ENCODE results near the gene CCDC167. TPM values are rescaled to one million over a fixed set of nuclear protein-coding genes. Genes with fewer than 3 reads are reported as not detected.

CCDC167 gene
- total RNA-seq, 1 donor from 2014 or later: 58.4 TPM

DNA sequence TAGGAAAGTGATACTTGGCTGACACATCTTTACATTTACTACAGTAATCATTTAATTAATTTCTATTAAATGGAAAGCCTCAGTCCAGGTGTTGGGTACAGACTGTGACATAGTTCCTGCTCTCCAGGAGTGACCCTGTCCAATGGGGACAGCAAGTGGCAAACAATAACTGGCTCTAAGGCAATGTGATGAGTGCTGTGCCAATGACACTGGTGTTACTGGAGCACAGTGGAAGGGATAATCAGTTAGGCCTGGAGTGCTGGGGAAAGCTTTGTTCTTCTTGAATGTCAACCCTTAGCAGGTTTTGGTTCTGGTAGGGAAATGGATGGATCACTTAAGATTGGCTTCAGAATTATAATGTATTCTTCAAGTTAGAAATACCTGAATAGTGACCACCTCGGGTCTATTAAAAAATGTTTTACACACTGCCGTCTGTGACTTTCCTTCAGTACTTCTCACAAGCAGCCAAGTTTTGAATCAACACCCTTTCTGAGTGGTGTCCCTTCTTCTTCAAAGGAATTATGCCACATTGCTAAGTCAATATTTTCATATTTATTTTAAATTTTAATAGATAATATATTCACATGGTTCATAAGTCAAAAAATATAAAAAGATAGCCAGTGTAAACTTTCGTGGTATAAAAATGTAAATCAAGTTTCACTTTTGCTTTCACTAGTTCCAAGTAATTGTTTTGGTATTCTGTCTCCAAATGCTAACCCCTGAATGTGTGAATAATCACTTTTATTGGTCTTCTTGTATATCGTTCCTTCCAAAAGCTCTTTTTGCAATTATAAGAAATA is 57.1 kb downstream of the CCDC167 start:
- Mint-ChIP-seq H3K27me3 (ENCODE audit: unreplicated experiment) (peaks cover 1% of the 10 kb centered on the region), H3K4me1 (ENCODE audit: low read depth, unreplicated experiment) (no peaks in the 10 kb centered on the region), H3K4me3 (ENCODE audit: unreplicated experiment) (no peak overlapping the region), H3K36me3 (ENCODE audit: unreplicated experiment) (no peaks in the 10 kb centered on the region), H3K9me3 (ENCODE audit: unreplicated experiment) (no peaks in the 10 kb centered on the region), H3K27ac (ENCODE audit: unreplicated experiment) (no peak overlapping the region)
- TF ChIP-seq, protein P1, sequence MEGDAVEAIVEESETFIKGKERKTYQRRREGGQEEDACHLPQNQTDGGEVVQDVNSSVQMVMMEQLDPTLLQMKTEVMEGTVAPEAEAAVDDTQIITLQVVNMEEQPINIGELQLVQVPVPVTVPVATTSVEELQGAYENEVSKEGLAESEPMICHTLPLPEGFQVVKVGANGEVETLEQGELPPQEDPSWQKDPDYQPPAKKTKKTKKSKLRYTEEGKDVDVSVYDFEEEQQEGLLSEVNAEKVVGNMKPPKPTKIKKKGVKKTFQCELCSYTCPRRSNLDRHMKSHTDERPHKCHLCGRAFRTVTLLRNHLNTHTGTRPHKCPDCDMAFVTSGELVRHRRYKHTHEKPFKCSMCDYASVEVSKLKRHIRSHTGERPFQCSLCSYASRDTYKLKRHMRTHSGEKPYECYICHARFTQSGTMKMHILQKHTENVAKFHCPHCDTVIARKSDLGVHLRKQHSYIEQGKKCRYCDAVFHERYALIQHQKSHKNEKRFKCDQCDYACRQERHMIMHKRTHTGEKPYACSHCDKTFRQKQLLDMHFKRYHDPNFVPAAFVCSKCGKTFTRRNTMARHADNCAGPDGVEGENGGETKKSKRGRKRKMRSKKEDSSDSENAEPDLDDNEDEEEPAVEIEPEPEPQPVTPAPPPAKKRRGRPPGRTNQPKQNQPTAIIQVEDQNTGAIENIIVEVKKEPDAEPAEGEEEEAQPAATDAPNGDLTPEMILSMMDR (IDR thresholded peaks at IDR 0.05; ENCODE audit: partially characterized antibody, unreplicated experiment): no peak
- DNase-seq: no peak

GRCh38 chr6:37441651-37442050 is 58.0 kb downstream of the CCDC167 start:
- no peaks in the 10 kb centered on the region for H3K9me3 Mint-ChIP-seq (ENCODE audit: unreplicated experiment)
- H3K27me3 Mint-ChIP-seq (ENCODE audit: unreplicated experiment): peaks cover 1% of the 10 kb centered on the region
- no peak overlapping the region for H3K27ac Mint-ChIP-seq (ENCODE audit: unreplicated experiment)
- no peak overlapping the region for H3K4me3 Mint-ChIP-seq (ENCODE audit: unreplicated experiment)
- DNase-seq: no peak
- TF ChIP-seq, protein P1 (IDR thresholded peaks at IDR 0.05; ENCODE audit: partially characterized antibody, unreplicated experiment): no peak
- no peaks in the 10 kb centered on the region for H3K36me3 Mint-ChIP-seq (ENCODE audit: unreplicated experiment)
- peaks cover 2% of the 10 kb centered on the region for H3K4me1 Mint-ChIP-seq (ENCODE audit: low read depth, unreplicated experiment)

GRCh38 chr6:37438930-37439329 is 60.8 kb downstream of the CCDC167 start:
- no peak overlapping the region for H3K27ac Mint-ChIP-seq (ENCODE audit: unreplicated experiment)
- H3K4me1 Mint-ChIP-seq (ENCODE audit: low read depth, unreplicated experiment): peaks cover 26% of the 10 kb centered on the region
- H3K36me3 Mint-ChIP-seq (ENCODE audit: unreplicated experiment): no peaks in the 10 kb centered on the region
- TF ChIP-seq, protein P1 (IDR thresholded peaks at IDR 0.05; ENCODE audit: partially characterized antibody, unreplicated experiment): no peak
- no peak for DNase-seq
- H3K9me3 Mint-ChIP-seq (ENCODE audit: unreplicated experiment): peaks cover 5% of the 10 kb centered on the region
- H3K4me3 Mint-ChIP-seq (ENCODE audit: unreplicated experiment): no peak overlapping the region
- peaks cover 3% of the 10 kb centered on the region for H3K27me3 Mint-ChIP-seq (ENCODE audit: unreplicated experiment)

DNA sequence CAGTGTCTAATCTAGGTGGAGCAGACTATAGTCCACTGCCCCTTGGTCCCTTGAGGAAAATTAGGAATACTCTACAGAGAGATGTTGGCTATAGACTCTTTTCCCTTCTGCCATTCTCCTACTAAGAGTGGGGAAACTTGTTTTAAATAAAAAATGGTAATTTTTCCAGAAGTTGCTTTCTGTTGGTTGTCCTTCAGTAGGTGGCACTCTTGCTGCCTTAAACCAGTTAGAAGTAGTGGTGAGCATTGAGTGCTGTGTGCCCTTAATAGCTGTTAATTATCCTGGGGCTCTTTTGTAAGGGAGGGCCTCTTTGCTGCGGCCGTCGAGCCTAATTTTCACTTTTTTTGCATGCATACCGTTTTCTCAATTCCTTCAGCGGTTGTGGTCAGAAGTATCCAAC is 63.9 kb downstream of the CCDC167 start:
- DNase-seq: no peak
- no peaks in the 10 kb centered on the region for H3K36me3 Mint-ChIP-seq (ENCODE audit: unreplicated experiment)
- TF ChIP-seq, protein P1 (IDR thresholded peaks at IDR 0.05; ENCODE audit: partially characterized antibody, unreplicated experiment): no peak
- H3K4me1 Mint-ChIP-seq (ENCODE audit: low read depth, unreplicated experiment): peaks cover 31% of the 10 kb centered on the region
- H3K4me3 Mint-ChIP-seq (ENCODE audit: unreplicated experiment): peak overlapping the region; percentile 74
- peak overlapping the region; percentile 76 for H3K27ac Mint-ChIP-seq (ENCODE audit: unreplicated experiment)
- H3K9me3 Mint-ChIP-seq (ENCODE audit: unreplicated experiment): peaks cover 13% of the 10 kb centered on the region
- peaks cover 16% of the 10 kb centered on the region for H3K27me3 Mint-ChIP-seq (ENCODE audit: unreplicated experiment)

- Mint-ChIP-seq H3K4me1 (ENCODE audit: low read depth, unreplicated experiment) (peaks cover 31% of the 10 kb centered on the region), H3K4me3 (ENCODE audit: unreplicated experiment) (peak overlapping the region; percentile 74), H3K9me3 (ENCODE audit: unreplicated experiment) (peaks cover 13% of the 10 kb centered on the region), H3K27ac (ENCODE audit: unreplicated experiment) (peak overlapping the region; percentile 76), H3K36me3 (ENCODE audit: unreplicated experiment) (no peaks in the 10 kb centered on the region), H3K27me3 (ENCODE audit: unreplicated experiment) (peaks cover 16% of the 10 kb centered on the region)
- DNase-seq: no peak
- TF ChIP-seq, protein P1 (IDR thresholded peaks at IDR 0.05; ENCODE audit: partially characterized antibody, unreplicated experiment): no peak
These were observed 64.3 kb downstream of the CCDC167 start for GRCh38 chr6:37435373-37435772.
